ENCODE data around the gene CCDC93.

- TF ChIP-seq POLR2A (IDR thresholded peaks at IDR 0.05; ENCODE audit: low read depth) (no peak), EP300 (IDR thresholded peaks at IDR 0.05) (no peak)
These were observed 76.9 kb downstream of the CCDC93 start for GRCh38 chr2:117936871-117937428.

All from esophagus muscularis mucosa (tissue), 2 donors.